GM20000 (cell line): Measurements from ENCODE around the gene TNIP2.
A peak's percentile ranks its signal among the peaks of the same experiment; 100 is the strongest.

ENCODE experiments used
- DNase-seq: peaks from one replicate; pipeline ENCODE4 v3.0.0; 2012; ENCODE audit warnings: low spot score
- CTCF ChIP-seq: IDR thresholded peaks from 2 replicates; pipeline ENCODE4 v1.5.1; 2012; ENCODE audit warnings: mild to moderate bottlenecking, control low read depth; ENCODE audit errors: extremely low read depth, missing control alignments

TNIP2 gene

GRCh38 chr4:2761035-2761923 lies 5.1 kb upstream of the TNIP2 start:
- DNase-seq: peak; percentile 49
- no peak for TF ChIP-seq CTCF

GRCh38 chr4:2757426-2757825 lies 1.3 kb upstream of the TNIP2 start:
- no peak for DNase-seq
- no peak for TF ChIP-seq CTCF

- DNase-seq: no peak
- no peak for TF ChIP-seq CTCF
These were observed 685 bp upstream of the TNIP2 start for GRCh38 chr4:2756691-2757350.

- DNase-seq: no peak
- no peak for TF ChIP-seq CTCF
These were observed 1.0 kb downstream of the TNIP2 start for GRCh38 chr4:2754848-2755819.

GRCh38 chr4:2753436-2753835 lies 2.7 kb downstream of the TNIP2 start:
- DNase-seq: no peak
- TF ChIP-seq CTCF: no peak

- no peak for TF ChIP-seq CTCF
- DNase-seq: no peak
These were observed 5.2 kb downstream of the TNIP2 start for GRCh38 chr4:2750719-2751605.
